ENCODE data around the gene ZBTB37.

ZBTB37 gene

DNA sequence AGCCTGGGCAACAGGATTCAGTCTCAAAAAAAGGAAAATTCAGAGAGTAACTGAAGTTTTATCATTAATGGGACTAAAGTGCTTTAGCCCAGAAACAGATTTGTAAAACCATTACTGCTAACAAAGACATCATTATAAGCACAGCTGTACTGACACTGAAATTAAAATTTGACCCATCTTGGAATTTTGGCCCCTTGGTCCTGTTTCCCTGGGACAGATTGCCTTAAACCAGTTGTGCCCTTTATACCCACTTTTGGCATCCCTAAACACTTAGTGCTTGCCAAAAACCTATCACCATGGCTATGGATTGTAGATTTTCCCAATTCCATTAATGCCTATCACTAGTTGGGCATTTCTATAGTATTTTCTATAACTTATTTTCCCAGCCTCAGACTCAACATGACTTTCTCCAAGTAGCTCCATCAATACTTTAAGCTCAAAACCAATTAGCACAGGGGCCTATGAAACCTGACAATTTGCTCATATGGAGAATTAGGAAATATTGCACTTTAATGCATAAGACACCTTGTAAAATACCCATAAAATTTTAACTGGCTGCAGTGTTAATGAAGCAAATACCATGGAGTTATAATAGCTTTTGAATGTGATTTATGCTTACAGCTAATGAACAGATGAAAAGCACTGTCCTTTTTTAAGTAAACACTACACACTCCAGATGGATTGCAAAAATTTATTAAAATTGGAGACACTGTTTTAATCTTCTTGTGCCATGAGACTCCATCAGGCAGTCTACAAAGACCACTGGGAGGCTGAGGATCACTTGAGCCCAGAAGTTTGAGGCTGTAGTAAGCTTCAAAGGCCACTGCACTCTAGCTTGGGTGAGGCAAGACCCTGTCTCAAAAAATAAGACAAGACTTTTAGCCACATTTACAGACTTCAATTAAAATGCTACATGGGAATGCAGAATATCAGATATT is 4.7 kb upstream of the ZBTB37 start:
- no peaks in the 10 kb centered on the region for H3K27me3 ChIP-seq (ENCODE audit: insufficient read depth, poor library complexity, severe bottlenecking)
- TF ChIP-seq, protein P1, sequence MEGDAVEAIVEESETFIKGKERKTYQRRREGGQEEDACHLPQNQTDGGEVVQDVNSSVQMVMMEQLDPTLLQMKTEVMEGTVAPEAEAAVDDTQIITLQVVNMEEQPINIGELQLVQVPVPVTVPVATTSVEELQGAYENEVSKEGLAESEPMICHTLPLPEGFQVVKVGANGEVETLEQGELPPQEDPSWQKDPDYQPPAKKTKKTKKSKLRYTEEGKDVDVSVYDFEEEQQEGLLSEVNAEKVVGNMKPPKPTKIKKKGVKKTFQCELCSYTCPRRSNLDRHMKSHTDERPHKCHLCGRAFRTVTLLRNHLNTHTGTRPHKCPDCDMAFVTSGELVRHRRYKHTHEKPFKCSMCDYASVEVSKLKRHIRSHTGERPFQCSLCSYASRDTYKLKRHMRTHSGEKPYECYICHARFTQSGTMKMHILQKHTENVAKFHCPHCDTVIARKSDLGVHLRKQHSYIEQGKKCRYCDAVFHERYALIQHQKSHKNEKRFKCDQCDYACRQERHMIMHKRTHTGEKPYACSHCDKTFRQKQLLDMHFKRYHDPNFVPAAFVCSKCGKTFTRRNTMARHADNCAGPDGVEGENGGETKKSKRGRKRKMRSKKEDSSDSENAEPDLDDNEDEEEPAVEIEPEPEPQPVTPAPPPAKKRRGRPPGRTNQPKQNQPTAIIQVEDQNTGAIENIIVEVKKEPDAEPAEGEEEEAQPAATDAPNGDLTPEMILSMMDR (IDR thresholded peaks at IDR 0.05; ENCODE audit: insufficient read depth, low read length) = no peak
- TF ChIP-seq, protein P2, sequence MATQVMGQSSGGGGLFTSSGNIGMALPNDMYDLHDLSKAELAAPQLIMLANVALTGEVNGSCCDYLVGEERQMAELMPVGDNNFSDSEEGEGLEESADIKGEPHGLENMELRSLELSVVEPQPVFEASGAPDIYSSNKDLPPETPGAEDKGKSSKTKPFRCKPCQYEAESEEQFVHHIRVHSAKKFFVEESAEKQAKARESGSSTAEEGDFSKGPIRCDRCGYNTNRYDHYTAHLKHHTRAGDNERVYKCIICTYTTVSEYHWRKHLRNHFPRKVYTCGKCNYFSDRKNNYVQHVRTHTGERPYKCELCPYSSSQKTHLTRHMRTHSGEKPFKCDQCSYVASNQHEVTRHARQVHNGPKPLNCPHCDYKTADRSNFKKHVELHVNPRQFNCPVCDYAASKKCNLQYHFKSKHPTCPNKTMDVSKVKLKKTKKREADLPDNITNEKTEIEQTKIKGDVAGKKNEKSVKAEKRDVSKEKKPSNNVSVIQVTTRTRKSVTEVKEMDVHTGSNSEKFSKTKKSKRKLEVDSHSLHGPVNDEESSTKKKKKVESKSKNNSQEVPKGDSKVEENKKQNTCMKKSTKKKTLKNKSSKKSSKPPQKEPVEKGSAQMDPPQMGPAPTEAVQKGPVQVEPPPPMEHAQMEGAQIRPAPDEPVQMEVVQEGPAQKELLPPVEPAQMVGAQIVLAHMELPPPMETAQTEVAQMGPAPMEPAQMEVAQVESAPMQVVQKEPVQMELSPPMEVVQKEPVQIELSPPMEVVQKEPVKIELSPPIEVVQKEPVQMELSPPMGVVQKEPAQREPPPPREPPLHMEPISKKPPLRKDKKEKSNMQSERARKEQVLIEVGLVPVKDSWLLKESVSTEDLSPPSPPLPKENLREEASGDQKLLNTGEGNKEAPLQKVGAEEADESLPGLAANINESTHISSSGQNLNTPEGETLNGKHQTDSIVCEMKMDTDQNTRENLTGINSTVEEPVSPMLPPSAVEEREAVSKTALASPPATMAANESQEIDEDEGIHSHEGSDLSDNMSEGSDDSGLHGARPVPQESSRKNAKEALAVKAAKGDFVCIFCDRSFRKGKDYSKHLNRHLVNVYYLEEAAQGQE (IDR thresholded peaks at IDR 0.05; ENCODE audit: insufficient replicate concordance, low read depth) = no peak
- TF ChIP-seq GABPA (IDR thresholded peaks at IDR 0.05; ENCODE audit: low read depth) (no peak), SPI1 (IDR thresholded peaks at IDR 0.05; ENCODE audit: borderline replicate concordance, low read depth) (no peak), POLR2AphosphoS5 (IDR thresholded peaks at IDR 0.05; ENCODE audit: low read depth) (no peak; the same call in 1 of the 2 replicates)
- no peak overlapping the region for H3K4me3 ChIP-seq (replicated peaks; ENCODE audit: insufficient read depth, low read length)
- no peak overlapping the region; the same call in 1 of the 2 replicates for H3K27ac ChIP-seq (replicated peaks)
- peak in 1 of 2 experiments; percentile 63 for DNase-seq (ENCODE audit: low read depth in 1 of 2, low spot score in 1 of 2)

DNA sequence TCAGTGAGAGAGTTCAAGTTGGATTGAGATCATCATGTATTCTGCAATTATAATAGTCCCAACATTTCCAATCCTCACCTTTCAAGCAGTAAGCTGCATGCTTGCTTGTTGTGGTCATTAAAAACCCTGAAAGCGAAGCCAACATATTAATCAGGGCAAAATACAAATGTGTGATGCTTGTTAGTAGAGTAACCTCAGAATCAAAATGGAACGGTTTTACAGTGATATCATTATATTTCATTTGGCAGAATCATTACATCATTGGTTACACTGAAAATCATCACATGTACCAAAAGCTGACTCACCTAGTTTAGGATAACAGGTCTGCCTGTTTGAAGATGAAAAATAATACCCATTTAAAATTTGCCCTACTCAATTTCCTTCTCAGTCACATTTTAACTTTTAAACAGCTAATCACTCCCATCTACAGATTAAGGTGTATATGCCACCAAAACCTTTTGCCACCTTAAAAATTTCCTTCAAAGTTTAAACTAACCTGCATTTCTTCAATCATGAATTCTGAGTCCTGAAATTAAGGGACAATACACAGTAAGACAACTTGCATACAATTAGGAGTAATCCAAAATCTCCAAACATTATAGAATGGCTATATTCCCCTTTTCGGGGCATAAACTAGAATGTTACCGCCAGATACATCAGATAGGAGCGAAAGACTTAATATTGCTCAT is 3.9 kb upstream of the ZBTB37 start:
- peak in 1 of 2 experiments; percentile 78 for DNase-seq (ENCODE audit: low read depth in 1 of 2, low spot score in 1 of 2)
- Histone ChIP-seq H3K27ac (replicated peaks) (no peak overlapping the region; the same call in none of the 2 replicates), H3K27me3 (ENCODE audit: insufficient read depth, poor library complexity, severe bottlenecking) (no peaks in the 10 kb centered on the region), H3K4me3 (replicated peaks; ENCODE audit: insufficient read depth, low read length) (peak overlapping the region; percentile 60)
- no peak for TF ChIP-seq GABPA (IDR thresholded peaks at IDR 0.05; ENCODE audit: low read depth)
- TF ChIP-seq, protein P2 (IDR thresholded peaks at IDR 0.05; ENCODE audit: insufficient replicate concordance, low read depth) = no peak
- TF ChIP-seq SPI1 (IDR thresholded peaks at IDR 0.05; ENCODE audit: borderline replicate concordance, low read depth) = no peak
- TF ChIP-seq, protein P1 (IDR thresholded peaks at IDR 0.05; ENCODE audit: insufficient read depth, low read length) = no peak
- no peak for TF ChIP-seq POLR2AphosphoS5 (IDR thresholded peaks at IDR 0.05; ENCODE audit: low read depth)

DNA sequence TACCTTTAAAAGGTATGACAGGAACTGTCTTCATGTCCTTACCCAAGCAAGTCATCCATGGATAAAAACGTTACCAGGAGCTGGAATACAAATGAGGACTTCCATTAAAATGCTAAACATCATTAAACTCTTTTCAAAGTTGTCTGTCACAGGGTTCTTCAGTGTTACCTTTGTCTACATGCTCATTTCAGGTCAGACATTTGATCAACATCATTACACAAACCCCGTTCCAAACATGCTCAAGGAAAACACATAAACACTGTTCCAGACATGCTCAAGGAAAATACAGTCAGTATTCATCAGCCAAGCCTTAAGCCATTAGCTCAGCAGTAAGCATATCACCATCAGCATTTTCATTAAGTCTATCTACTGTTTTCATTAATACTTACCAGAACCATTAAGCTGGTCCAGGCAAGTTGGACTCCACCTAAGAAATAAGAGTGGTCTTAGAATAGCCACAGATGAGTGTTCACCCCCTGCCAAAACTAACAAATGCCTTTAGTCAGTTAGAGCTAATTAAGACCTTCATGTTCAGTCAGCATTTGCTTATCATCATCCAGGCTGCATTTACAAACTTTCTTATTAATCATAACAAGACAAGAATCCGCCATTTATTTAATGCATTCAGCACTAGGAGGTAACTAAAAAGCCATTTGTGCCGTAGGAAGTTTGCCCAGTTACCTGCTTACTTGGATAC is 2.6 kb upstream of the ZBTB37 start:
- Histone ChIP-seq H3K27me3 (ENCODE audit: insufficient read depth, poor library complexity, severe bottlenecking) (no peaks in the 10 kb centered on the region), H3K27ac (replicated peaks) (peak overlapping the region; percentile 93), H3K4me3 (replicated peaks; ENCODE audit: insufficient read depth, low read length) (peak overlapping the region; percentile 60)
- TF ChIP-seq, protein P2 (IDR thresholded peaks at IDR 0.05; ENCODE audit: insufficient replicate concordance, low read depth) = no peak
- no peak for TF ChIP-seq SPI1 (IDR thresholded peaks at IDR 0.05; ENCODE audit: borderline replicate concordance, low read depth)
- TF ChIP-seq GABPA (IDR thresholded peaks at IDR 0.05; ENCODE audit: low read depth) = no peak
- TF ChIP-seq POLR2AphosphoS5 (IDR thresholded peaks at IDR 0.05; ENCODE audit: low read depth) = no peak
- TF ChIP-seq, protein P1 (IDR thresholded peaks at IDR 0.05; ENCODE audit: insufficient read depth, low read length) = no peak
- peak in 1 of 2 experiments; percentile 47 for DNase-seq (ENCODE audit: low read depth in 1 of 2, low spot score in 1 of 2)

Data from HL-60 (cell line).